HepG2 (cell line): ENCODE measurements around the gene SLC17A9. TPM values are rescaled to one million over a fixed set of nuclear protein-coding genes. Genes with fewer than 3 reads are reported as not detected.

Source experiments
- CREB1 ChIP-seq, 2 experiments: fragments of 450-650 bp in 1 of 2; IDR thresholded peaks; 2 replicates each; pipeline ENCODE4 v1.6.1; 2016 to 2017; ENCODE audit warnings: control low read depth in 1 of 2, mild to moderate bottlenecking in 1 of 2, missing compliant biosample characterization in 1 of 2, missing genetic modification characterization in 1 of 2
- EEA1 ChIP-seq: sonication (generic); formaldehyde crosslinking; IDR thresholded peaks from 2 replicates; pipeline ENCODE4 v1.5.1; 2020; ENCODE audit warnings: mild to moderate bottlenecking, missing genetic modification reagents, borderline replicate concordance
- ERF ChIP-seq: IDR thresholded peaks from 2 replicates; pipeline ENCODE4 v1.6.1; 2018; ENCODE audit warnings: missing biosample characterization, missing genetic modification reagents
- FOXK1 ChIP-seq: sonication (generic); formaldehyde crosslinking; IDR thresholded peaks from 2 replicates; pipeline ENCODE4 v1.4.0; 2020; ENCODE audit warnings: low read depth, missing genetic modification reagents, borderline replicate concordance
- KLF16 ChIP-seq, 2 experiments: sonication (generic) in 1 of 2; formaldehyde crosslinking in 1 of 2; IDR thresholded peaks; 2 replicates each; pipeline versions ENCODE4 v1.6.1 to v1.8.0; 2016 to 2023; ENCODE audit warnings: missing genetic modification reagents in 2 of 2, missing compliant biosample characterization in 1 of 2
- MXD1 ChIP-seq: sonication (generic); formaldehyde crosslinking; IDR thresholded peaks from 2 replicates; pipeline ENCODE4 v1.4.0; 2020; ENCODE audit warnings: mild to moderate bottlenecking, missing genetic modification reagents
- POGK ChIP-seq: sonication (generic); formaldehyde crosslinking; conservative IDR thresholded peaks from 2 replicates; pipeline ENCODE4 v1.8.0; 2022; ENCODE audit warnings: mild to moderate bottlenecking, moderate library complexity, missing genetic modification reagents
- RAD21 ChIP-seq: fragments of 450-650 bp; formaldehyde crosslinking; IDR thresholded peaks from 2 replicates; pipeline ENCODE4 v1.5.0; 2020; ENCODE audit warnings: mild to moderate bottlenecking
- RAD51 ChIP-seq: fragments of 450-650 bp; IDR thresholded peaks from 2 replicates; pipeline ENCODE4 v1.6.1; 2016; ENCODE audit warnings: borderline replicate concordance
- STAT6 ChIP-seq: sonication (generic); formaldehyde crosslinking; IDR thresholded peaks from 2 replicates; pipeline ENCODE4 v1.4.0; 2020; ENCODE audit warnings: missing genetic modification reagents, mild to moderate bottlenecking, borderline replicate concordance
- TCF12 ChIP-seq, 2 experiments: fragments of 450-650 bp in 1 of 2; sonication (generic) in 1 of 2; formaldehyde crosslinking in 1 of 2; IDR thresholded peaks; 2 replicates each; pipeline versions ENCODE4 v1.6.1 to v1.8.0; 2017 to 2022; ENCODE audit warnings: antibody characterized with exemption in 1 of 2, mild to moderate bottlenecking in 1 of 2, missing genetic modification reagents in 1 of 2, moderate library complexity in 1 of 2
- ZBTB3 ChIP-seq: sonication (generic); formaldehyde crosslinking; IDR thresholded peaks from 2 replicates; pipeline ENCODE4 v1.4.0; 2020; ENCODE audit warnings: low read depth, mild to moderate bottlenecking, moderate library complexity, missing genetic modification reagents, borderline replicate concordance
- ZFAT ChIP-seq: sonication (generic); formaldehyde crosslinking; conservative IDR thresholded peaks from 2 replicates; pipeline ENCODE4 v1.8.1; 2023; ENCODE audit warnings: missing genetic modification reagents, inconsistent platforms
- ZFX ChIP-seq: sonication (generic); formaldehyde crosslinking; IDR thresholded peaks from 2 replicates; pipeline ENCODE4 v1.4.0; 2020; ENCODE audit warnings: mild to moderate bottlenecking, low read depth, missing genetic modification reagents, moderate library complexity
- ZNF225 ChIP-seq: sonication (generic); formaldehyde crosslinking; IDR thresholded peaks from 2 replicates; pipeline ENCODE4 v1.4.0; 2020; ENCODE audit warnings: mild to moderate bottlenecking, missing genetic modification reagents
- ZNF383 ChIP-seq: sonication (generic); formaldehyde crosslinking; IDR thresholded peaks from 2 replicates; pipeline ENCODE4 v1.4.0; 2020; ENCODE audit warnings: missing genetic modification reagents, mild to moderate bottlenecking, borderline replicate concordance
- ZNF788 ChIP-seq: sonication (generic); formaldehyde crosslinking; IDR thresholded peaks from 2 replicates; pipeline ENCODE4 v1.5.0; 2020; ENCODE audit warnings: mild to moderate bottlenecking, missing genetic modification reagents, borderline replicate concordance
- ZSCAN5A ChIP-seq: sonication (generic); formaldehyde crosslinking; IDR thresholded peaks from 2 replicates; pipeline ENCODE4 v1.8.0; 2022; ENCODE audit warnings: mild to moderate bottlenecking, missing genetic modification reagents, borderline replicate concordance
- polyA plus RNA-seq, 8 experiments: library from polyadenylated mRNA; depleted of rRNA in 3 of 8; stranded (reverse) in 7 of 8; unstranded in 1 of 8; fragments of >200 nt; fragmentation: Illumina TruSeq in 4 of 8; extraction: Trizol in 4 of 8; gene quantifications; 2 replicates each; pipeline versions ENCODE4 v1.2.1 to v1.2.3, GENCODE V29; 2011 to 2016; ENCODE audit warnings: low read depth in 4 of 8, missing spikeins in 1 of 8, mixed read lengths in 1 of 8; ENCODE audit not compliant: insufficient read depth in 1 of 8
- total RNA-seq, 5 experiments: library from RNA; depleted of rRNA; stranded (reverse); fragments of >200 nt; fragmentation: Illumina TruSeq; extraction: Trizol; gene quantifications; 2 replicates each; pipeline ENCODE4 v1.2.3, GENCODE V29; 2016; ENCODE audit warnings: low read depth in 1 of 5
- TF ChIP-seq, protein P1 (sequence below): IDR thresholded peaks from 2 replicates; pipeline ENCODE4 v1.6.1; 2016; ENCODE audit warnings: control low read depth

The SLC17A9 gene
- total and polyA plus RNA-seq, 2 of the 13 experiments (the other 11 are each of a cell fraction or from before 2014, with no cell fraction given), result 110 to 191 TPM

GRCh38 chr20:62953839-62954703, 1.6 kb downstream of the SLC17A9 start (continued):
- TF ChIP-seq KLF16 (CRISPR knock-in tag; IDR thresholded peaks at IDR 0.05) (peak; percentile 62 to 98; a peak in 2 of 4 replicates), POGK (CRISPR knock-in tag) (peak; percentile 94), STAT6 (peak; percentile 89), ZNF788 (CRISPR knock-in tag) (peak; percentile 92), ZFX (CRISPR knock-in tag) (peak; percentile 93), ZBTB3 (CRISPR knock-in tag) (no peak), RAD21 (CRISPR knock-in tag) (peak; percentile 23; the same call in 1 of the 2 replicates), TCF12 (IDR thresholded peaks at IDR 0.05) (no peak), TCF12 (CRISPR knock-in tag; IDR thresholded peaks at IDR 0.05) (no peak; the same call in 1 of the 2 replicates), ZNF225 (CRISPR knock-in tag) (peak; percentile 95; the same call in 1 of the 2 replicates), EEA1 (CRISPR knock-in tag) (peak; percentile 35; the same call in 1 of the 2 replicates), CREB1 (IDR thresholded peaks at IDR 0.05) (no peak), CREB1 (CRISPR knock-in tag; IDR thresholded peaks at IDR 0.05) (no peak; the same call in 1 of the 2 replicates), RAD51 (peak; percentile 74), ZSCAN5A (CRISPR knock-in tag) (no peak; the same call in 1 of the 2 replicates), ERF (CRISPR knock-in tag) (peak; percentile 99), MXD1 (CRISPR knock-in tag) (peak; percentile 95), FOXK1 (CRISPR knock-in tag) (peak; percentile 66; the same call in 1 of the 2 replicates), ZNF383 (0 out of 2 replicates have a peak, but pooled peaks have one; percentile 6), ZFAT (CRISPR knock-in tag) (peak; percentile 85; the same call in 1 of the 2 replicates)
- TF ChIP-seq, protein P1, sequence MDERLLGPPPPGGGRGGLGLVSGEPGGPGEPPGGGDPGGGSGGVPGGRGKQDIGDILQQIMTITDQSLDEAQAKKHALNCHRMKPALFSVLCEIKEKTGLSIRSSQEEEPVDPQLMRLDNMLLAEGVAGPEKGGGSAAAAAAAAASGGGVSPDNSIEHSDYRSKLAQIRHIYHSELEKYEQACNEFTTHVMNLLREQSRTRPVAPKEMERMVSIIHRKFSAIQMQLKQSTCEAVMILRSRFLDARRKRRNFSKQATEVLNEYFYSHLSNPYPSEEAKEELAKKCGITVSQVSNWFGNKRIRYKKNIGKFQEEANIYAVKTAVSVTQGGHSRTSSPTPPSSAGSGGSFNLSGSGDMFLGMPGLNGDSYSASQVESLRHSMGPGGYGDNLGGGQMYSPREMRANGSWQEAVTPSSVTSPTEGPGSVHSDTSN, result 0 out of 2 replicates have a peak, but pooled peaks have one; percentile 19
